Gastroesophageal sphincter (tissue), 4 donors: ENCODE measurements around the gene KYAT1. TPM values are rescaled to one million over a fixed set of nuclear protein-coding genes. Genes with fewer than 3 reads are reported as not detected.
"Not testable (repeated sequence)": the region's sequence is repeated elsewhere in the genome, so short reads cannot be mapped to it uniquely, and the experiment has no call there.

ENCODE experiments used
- ATAC-seq: fragments of 150-250 bp; one replicate; pipeline ENCODE4 v1.9.1; 2016; ENCODE audit warnings: mild to moderate bottlenecking, moderate library complexity
- H3K27ac ChIP-seq, 4 donors: fragments of 200-600 bp; sonication (generic) in 3 of 4; 1 replicate in 3 of 4; 2 replicates in 1 of 4; pipeline ENCODE4 v1.5.1; 2016 to 2019
- H3K27me3 ChIP-seq: fragments of 200-600 bp; sonication (generic); one replicate; pipeline ENCODE4 v1.5.1; 2019
- H3K36me3 ChIP-seq, 2 donors: fragments of 200-600 bp; sonication (generic); one replicate each; pipeline ENCODE4 v1.5.1; 2019; ENCODE audit warnings: control low read depth in 1 of 2
- H3K4me1 ChIP-seq, 3 donors: fragments of 200-600 bp; sonication (generic); 1 replicate in 2 of 3; 2 replicates in 1 of 3; pipeline ENCODE4 v1.5.1; 2016 to 2019; ENCODE audit warnings: control low read depth in 2 of 3
- H3K4me3 ChIP-seq, 2 donors: fragments of 200-600 bp; sonication (generic); one replicate each; pipeline ENCODE4 v1.5.1; 2019; ENCODE audit warnings: mild to moderate bottlenecking in 1 of 2, moderate library complexity in 1 of 2
- H3K9me3 ChIP-seq, 3 donors: fragments of 200-600 bp; sonication (generic); one replicate each; pipeline ENCODE4 v1.5.1; 2017 to 2019; ENCODE audit warnings: control low read depth in 2 of 3
- CTCF ChIP-seq, 4 experiments: fragments of 200-600 bp in 2 of 4; fragments of 450-650 bp in 2 of 4; sonication (generic) in 1 of 4; IDR thresholded peaks; one replicate each; pipeline ENCODE4 v1.5.1; 2017 to 2019; ENCODE audit warnings: antibody characterized with exemption in 4 of 4, mild to moderate bottlenecking in 2 of 4, moderate library complexity in 2 of 4
- EP300 ChIP-seq: sonication (generic); formaldehyde crosslinking; IDR thresholded peaks from one replicate; pipeline ENCODE4 v1.6.1; 2017; ENCODE audit warnings: antibody characterized with exemption, mild to moderate bottlenecking
- POLR2A ChIP-seq, 2 donors: fragments of 450-650 bp; IDR thresholded peaks; one replicate each; pipeline ENCODE4 v1.6.1; 2017; ENCODE audit warnings: antibody characterized with exemption in 2 of 2, mild to moderate bottlenecking in 2 of 2, moderate library complexity in 1 of 2
- POLR2AphosphoS5 ChIP-seq: sonication (generic); formaldehyde crosslinking; IDR thresholded peaks from one replicate; pipeline ENCODE4 v1.6.1; 2017; ENCODE audit warnings: antibody characterized with exemption
- WGBS, 2 donors: methylation state at CpG; one replicate each; pipeline ENCODE4 v1.1.5; 2018; ENCODE audit warnings: low coverage in 1 of 2; 5-methylcytosine and 5-hydroxymethylcytosine counted together
- total RNA-seq, 4 donors: library from RNA; depleted of rRNA; stranded (reverse); fragments of >200 nt; gene quantifications; one replicate each; pipeline ENCODE4 v1.1.0, GENCODE V29; 2016

The KYAT1 gene
- total RNA-seq, 4 donors from 2014 or later: 3.4 to 7.9 (median 4.8) TPM

GRCh38 chr9:128800061-128800460 is 81.7 kb downstream of the KYAT1 start:
- Histone ChIP-seq H3K9me3 (no peaks in the 10 kb centered on the region), H3K27me3 (no peaks in the 10 kb centered on the region), H3K4me3 (no peak overlapping the region), H3K36me3 (peaks cover 0 to 100% of the 10 kb centered on the region in 2 donors), H3K27ac (no peak overlapping the region), H3K4me1 (no peaks in the 10 kb centered on the region)
- ATAC-seq: no peak
- TF ChIP-seq POLR2A (IDR thresholded peaks at IDR 0.05) (no peak), EP300 (no peak), CTCF (IDR thresholded peaks at IDR 0.05) (no peak), POLR2AphosphoS5 (no peak)
- WGBS, 2 donors: 92 to 93% methylated on average over 3 to 4 of the region's 7 CpGs

- no peak for ATAC-seq
- Histone ChIP-seq H3K4me3 (no peak overlapping the region), H3K36me3 (peaks cover 0 to 100% of the 10 kb centered on the region in 2 donors), H3K27me3 (no peaks in the 10 kb centered on the region), H3K9me3 (no peaks in the 10 kb centered on the region), H3K27ac (no peak overlapping the region), H3K4me1 (no peaks in the 10 kb centered on the region)
- TF ChIP-seq POLR2A (IDR thresholded peaks at IDR 0.05) (no peak), EP300 (no peak), POLR2AphosphoS5 (no peak), CTCF (IDR thresholded peaks at IDR 0.05) (no peak)
- WGBS, 2 donors: 100% methylated on average over 1 to 2 of the region's 8 CpGs
Observed at GRCh38 chr9:128798896-128799295, 82.9 kb downstream of the KYAT1 start.

GRCh38 chr9:128794961-128795360 is 86.8 kb downstream of the KYAT1 start:
- not testable (repeated sequence) for H3K4me1 ChIP-seq, ATAC-seq, H3K27me3 ChIP-seq, H3K4me3 ChIP-seq, H3K9me3 ChIP-seq, H3K27ac ChIP-seq
- peaks cover 0 to 99% of the 10 kb centered on the region in 2 donors for H3K36me3 ChIP-seq
- WGBS, 2 donors: 50% methylated on average over 2 of the region's 2 CpGs; no CpG with 5 or more reads in 1 of the 2 donors

- no peak for ATAC-seq
- Histone ChIP-seq H3K9me3 (no peaks in the 10 kb centered on the region), H3K27me3 (no peaks in the 10 kb centered on the region), H3K36me3 (peaks cover 0 to 88% of the 10 kb centered on the region in 2 donors), H3K27ac (no peak overlapping the region), H3K4me3 (no peak overlapping the region), H3K4me1 (peaks cover 0 to 12% (median 5%) of the 10 kb centered on the region in 3 donors)
- no peak for TF ChIP-seq POLR2A (IDR thresholded peaks at IDR 0.05)
- TF ChIP-seq EP300: no peak
- TF ChIP-seq POLR2AphosphoS5: no peak
- TF ChIP-seq CTCF (IDR thresholded peaks at IDR 0.05): no peak
- WGBS, 2 donors: 83 to 89% methylated on average over 5 to 7 of the region's 8 CpGs
Observed at GRCh38 chr9:128792978-128793686, 88.6 kb downstream of the KYAT1 start.

GRCh38 chr9:128792134-128792533 is 89.6 kb downstream of the KYAT1 start:
- Histone ChIP-seq H3K27ac (no peak overlapping the region), H3K27me3 (no peaks in the 10 kb centered on the region), H3K9me3 (no peaks in the 10 kb centered on the region), H3K36me3 (peaks cover 0 to 78% of the 10 kb centered on the region in 2 donors), H3K4me3 (no peak overlapping the region), H3K4me1 (peaks cover 0 to 18% (median 9%) of the 10 kb centered on the region in 3 donors)
- ATAC-seq: no peak
- TF ChIP-seq POLR2AphosphoS5: no peak
- TF ChIP-seq CTCF (IDR thresholded peaks at IDR 0.05): no peak
- TF ChIP-seq EP300: no peak
- no peak for TF ChIP-seq POLR2A (IDR thresholded peaks at IDR 0.05)
- WGBS, 2 donors: 100% methylated on average over 1 of the region's 9 CpGs
